HEK293 (cell line): ENCODE results near the gene CXorf58.
A peak's percentile ranks its signal among the peaks of the same experiment; 100 is the strongest.

Experiments
- BCL11B ChIP-seq: fragments of 450-650 bp; formaldehyde crosslinking; IDR thresholded peaks from 2 replicates; pipeline ENCODE4 v1.5.1; 2016; ENCODE audit warnings: low read depth, missing biosample characterization, missing genetic modification characterization
- IKZF3 ChIP-seq: fragments of 450-650 bp; IDR thresholded peaks from 2 replicates; pipeline ENCODE4 v1.5.0; 2018; ENCODE audit warnings: missing biosample characterization, mild to moderate bottlenecking, missing genetic modification characterization, moderate library complexity
- PRDM2 ChIP-seq: fragments of 450-650 bp; formaldehyde crosslinking; IDR thresholded peaks from 2 replicates; pipeline ENCODE4 v1.5.1; 2016; ENCODE audit warnings: missing biosample characterization, missing genetic modification characterization, borderline replicate concordance
- SALL2 ChIP-seq: fragments of 450-650 bp; formaldehyde crosslinking; IDR thresholded peaks from 2 replicates; pipeline ENCODE4 v1.5.0; 2017; ENCODE audit warnings: missing biosample characterization, mild to moderate bottlenecking, missing genetic modification characterization, borderline replicate concordance
- ZBTB26 ChIP-seq: fragments of 450-650 bp; formaldehyde crosslinking; optimal IDR thresholded peaks from 2 replicates; pipeline ENCODE3; 2016; ENCODE audit warnings: missing biosample characterization, mild to moderate bottlenecking, missing genetic modification characterization
- ZFP37 ChIP-seq: fragments of 450-650 bp; formaldehyde crosslinking; IDR thresholded peaks from 2 replicates; pipeline ENCODE4 v1.5.1; 2016; ENCODE audit warnings: missing biosample characterization, missing genetic modification characterization
- ZNF112 ChIP-seq: fragments of 450-650 bp; formaldehyde crosslinking; IDR thresholded peaks from 2 replicates; pipeline ENCODE4 v1.5.0; 2017; ENCODE audit warnings: missing biosample characterization, missing genetic modification characterization
- ZNF157 ChIP-seq: fragments of 450-650 bp; formaldehyde crosslinking; IDR thresholded peaks from 2 replicates; pipeline ENCODE4 v1.5.1; 2016; ENCODE audit warnings: missing biosample characterization, missing genetic modification characterization
- ZNF18 ChIP-seq: fragments of 450-650 bp; formaldehyde crosslinking; IDR thresholded peaks from 2 replicates; pipeline ENCODE4 v1.5.1; 2016; ENCODE audit warnings: missing biosample characterization, missing genetic modification characterization
- ZNF214 ChIP-seq: fragments of 450-650 bp; formaldehyde crosslinking; IDR thresholded peaks from 2 replicates; pipeline ENCODE4 v1.5.1; 2017; ENCODE audit warnings: missing biosample characterization, mild to moderate bottlenecking, missing genetic modification characterization, borderline replicate concordance
- ZNF266 ChIP-seq: fragments of 450-650 bp; formaldehyde crosslinking; IDR thresholded peaks from 2 replicates; pipeline ENCODE4 v1.5.1; 2016; ENCODE audit warnings: missing biosample characterization, missing genetic modification characterization, low read depth
- ZNF274 ChIP-seq, 2 experiments: fragments of 200-500 bp in 1 of 2; fragments of 450-650 bp in 1 of 2; sonication (Bioruptor generic) in 1 of 2; formaldehyde crosslinking in 1 of 2; IDR thresholded peaks; 2 replicates each; pipeline versions ENCODE4 v1.5.1 to v1.6.1; 2014 to 2016; ENCODE audit warnings: borderline replicate concordance in 1 of 2, inconsistent platforms in 1 of 2, low read length in 1 of 2, missing biosample characterization in 1 of 2, missing genetic modification characterization in 1 of 2
- ZNF302 ChIP-seq: fragments of 450-650 bp; formaldehyde crosslinking; IDR thresholded peaks from 2 replicates; pipeline ENCODE4 v1.5.1; 2016; ENCODE audit warnings: missing biosample characterization, missing genetic modification characterization, low read depth
- ZNF341 ChIP-seq: fragments of 450-650 bp; formaldehyde crosslinking; IDR thresholded peaks from 2 replicates; pipeline ENCODE4; 2016; ENCODE audit warnings: low read depth, missing biosample characterization, missing genetic modification characterization
- ZNF362 ChIP-seq: fragments of 450-650 bp; formaldehyde crosslinking; IDR thresholded peaks from 2 replicates; pipeline ENCODE4 v1.5.1; 2016; ENCODE audit warnings: missing biosample characterization, missing genetic modification characterization
- ZNF398 ChIP-seq: fragments of 450-650 bp; formaldehyde crosslinking; IDR thresholded peaks from 2 replicates; pipeline ENCODE4 v1.5.1; 2017; ENCODE audit warnings: missing biosample characterization, missing genetic modification characterization
- ZNF416 ChIP-seq: fragments of 450-650 bp; formaldehyde crosslinking; IDR thresholded peaks from 2 replicates; pipeline ENCODE4 v1.5.1; 2016; ENCODE audit warnings: missing biosample characterization, missing genetic modification characterization
- ZNF488 ChIP-seq: fragments of 450-650 bp; formaldehyde crosslinking; IDR thresholded peaks from 2 replicates; pipeline ENCODE4 v1.5.1; 2016; ENCODE audit warnings: missing biosample characterization, missing genetic modification characterization
- ZNF501 ChIP-seq: fragments of 450-650 bp; formaldehyde crosslinking; IDR thresholded peaks from 2 replicates; pipeline ENCODE4 v1.5.1; 2016; ENCODE audit warnings: missing biosample characterization, missing genetic modification characterization
- ZNF510 ChIP-seq: fragments of 450-650 bp; formaldehyde crosslinking; IDR thresholded peaks from 2 replicates; pipeline ENCODE4 v1.5.1; 2018; ENCODE audit warnings: mild to moderate bottlenecking, missing genetic modification characterization, missing biosample characterization; ENCODE audit not compliant: insufficient replicate concordance
- ZNF549 ChIP-seq: fragments of 450-650 bp; IDR thresholded peaks from 2 replicates; pipeline ENCODE4 v1.5.1; 2018; ENCODE audit warnings: missing biosample characterization, missing genetic modification characterization, mild to moderate bottlenecking, inconsistent platforms, moderate library complexity
- ZNF561 ChIP-seq: fragments of 450-650 bp; IDR thresholded peaks from 2 replicates; pipeline ENCODE4 v1.5.1; 2018; ENCODE audit warnings: missing biosample characterization, missing genetic modification characterization, borderline replicate concordance
- ZNF76 ChIP-seq: fragments of 450-650 bp; formaldehyde crosslinking; IDR thresholded peaks from 2 replicates; pipeline ENCODE4; 2016; ENCODE audit warnings: low read depth, missing biosample characterization, missing genetic modification characterization, borderline replicate concordance
- ZNF776 ChIP-seq: fragments of 450-650 bp; formaldehyde crosslinking; IDR thresholded peaks from 2 replicates; pipeline ENCODE4 v1.5.0; 2017; ENCODE audit warnings: missing biosample characterization, missing genetic modification characterization, borderline replicate concordance

The CXorf58 gene

GRCh38 chrX:23907498-23908218, at the start of gene CXorf58, which contains the start of gene APOO (continued):
- TF ChIP-seq ZNF776 (tag by site-specific recombination) (no peak), ZNF362 (tag by site-specific recombination) (no peak), IKZF3 (tag by site-specific recombination) (no peak), ZNF501 (tag by site-specific recombination) (peak; percentile 80; the same call in 1 of the 2 replicates), ZNF561 (tag by site-specific recombination) (no peak; the same call in 1 of the 2 replicates), ZNF302 (tag by site-specific recombination) (no peak), ZNF488 (tag by site-specific recombination) (no peak), ZNF18 (0 out of 2 replicates have a peak, but pooled peaks have one; percentile 34), ZNF76 (tag by site-specific recombination) (0 out of 2 replicates have a peak, but pooled peaks have one; percentile 26), ZNF214 (no peak), ZBTB26 (peak; percentile 81), ZNF549 (tag by site-specific recombination) (no peak), ZNF398 (tag by site-specific recombination) (peak; percentile 70), ZFP37 (tag by site-specific recombination) (no peak; the same call in 1 of the 2 replicates), ZNF416 (tag by site-specific recombination) (no peak), PRDM2 (tag by site-specific recombination) (no peak), ZNF274 (IDR thresholded peaks at IDR 0.05; ENCODE audit: low read length) (no peak), ZNF274 (tag by site-specific recombination; IDR thresholded peaks at IDR 0.05; ENCODE audit: borderline replicate concordance) (no peak), ZNF157 (no peak), ZNF266 (no peak), ZNF341 (tag by site-specific recombination) (peak; percentile 57), SALL2 (no peak), BCL11B (tag by site-specific recombination) (no peak), ZNF510 (tag by site-specific recombination) (no peak), ZNF112 (tag by site-specific recombination) (no peak)
